H1 (cell line): Measurements from ENCODE around the gene USP6. TPM values are rescaled to one million over a fixed set of nuclear protein-coding genes. Genes with fewer than 3 reads are reported as not detected.

Experiments used
- CTCF ChIA-PET: fragments of 300-600 bp; sonication (Branson Sonifier 250); formaldehyde crosslinking; loops from one replicate; lab custom pipeline; 2021; ENCODE audit not compliant: partially characterized antibody; lab: Charles Lee
- POLR2A ChIA-PET: fragments of 300-600 bp; sonication (Branson Sonifier 250); formaldehyde crosslinking; loops from one replicate; lab custom pipeline; 2021; ENCODE audit warnings: inconsistent platforms; ENCODE audit not compliant: partially characterized antibody; lab: Charles Lee
- DNase-seq, 2 experiments: peaks; one replicate each; pipeline versions ENCODE4 v3.0.0 to v3.0.0-alpha.2; 2010 to 2022; ENCODE audit warnings: low spot score in 2 of 2, low read depth in 1 of 2, mixed read lengths in 1 of 2
- FAIRE-seq: peaks from 2 replicates; lab custom pipeline; 2011; peaks lifted over from hg19 to GRCh38; lab: Jason Lieb, UNC
- H2AFZ ChIP-seq: 2 replicates; pipeline ENCODE4 v1.8.1; 2012; ENCODE audit warnings: low read length, inconsistent platforms
- H2AK5ac ChIP-seq: 2 replicates; pipeline ENCODE4 v1.6.1; 2013; ENCODE audit warnings: low read depth, low read length
- H2BK120ac ChIP-seq: replicated peaks from 2 replicates; pipeline ENCODE3; 2013; ENCODE audit warnings: low read depth, low read length, inconsistent platforms
- H2BK12ac ChIP-seq: 2 replicates; pipeline ENCODE4 v1.6.1; 2013; ENCODE audit warnings: low read depth, low read length
- H2BK15ac ChIP-seq: 2 replicates; pipeline ENCODE4 v1.6.1; 2013; ENCODE audit warnings: low read length
- H2BK20ac ChIP-seq: 2 replicates; pipeline ENCODE4 v1.6.1; 2013; ENCODE audit warnings: low read length
- H2BK5ac ChIP-seq: 2 replicates; pipeline ENCODE4 v1.6.1; 2013; ENCODE audit warnings: low read depth, low read length
- H3K14ac ChIP-seq: 2 replicates; pipeline ENCODE4 v1.6.1; 2013; ENCODE audit warnings: inconsistent platforms; ENCODE audit not compliant: insufficient read length
- H3K18ac ChIP-seq: 2 replicates; pipeline ENCODE4 v1.6.1; 2013; ENCODE audit warnings: low read length; ENCODE audit errors: extremely low read depth
- H3K23ac ChIP-seq: 2 replicates; pipeline ENCODE4 v1.6.1; 2013; ENCODE audit warnings: inconsistent platforms; ENCODE audit not compliant: insufficient read length
- H3K23me2 ChIP-seq: 2 replicates; pipeline ENCODE4 v1.6.1; 2013; ENCODE audit warnings: low read depth, low read length
- H3K27ac ChIP-seq: 2 replicates; pipeline ENCODE4 v1.6.1; 2011; ENCODE audit warnings: low read depth, low read length, inconsistent platforms
- H3K27me3 ChIP-seq, 4 experiments: replicated peaks in 1 of 4; 1 replicate in 1 of 4; 2 replicates in 3 of 4; pipeline versions ENCODE4 v1.6.1 to v1.8.1; 2011 to 2013; ENCODE audit warnings: low read length in 3 of 4, mild to moderate bottlenecking in 3 of 4, inconsistent platforms in 2 of 4, mixed read lengths in 2 of 4, moderate library complexity in 1 of 4; ENCODE audit not compliant: control insufficient read depth in 3 of 4, insufficient read depth in 3 of 4; ENCODE audit errors: extremely low read depth in 1 of 4
- H3K36me3 ChIP-seq, 4 experiments: 2 replicates each; pipeline versions ENCODE4 v1.6.1 to v1.8.1; 2011 to 2013; ENCODE audit warnings: mild to moderate bottlenecking in 4 of 4, low read length in 3 of 4, moderate library complexity in 2 of 4, control low read depth in 1 of 4, inconsistent platforms in 1 of 4; ENCODE audit not compliant: insufficient read depth in 4 of 4, control insufficient read depth in 2 of 4
- H3K4ac ChIP-seq: replicated peaks from 2 replicates; pipeline ENCODE3; 2013; ENCODE audit warnings: low read length, low read depth, mixed read lengths, inconsistent platforms; ENCODE audit not compliant: insufficient read length
- H3K4me1 ChIP-seq, 4 experiments: replicated peaks in 1 of 4; 1 replicate in 1 of 4; 2 replicates in 3 of 4; pipeline versions ENCODE4 v1.6.1 to v1.8.1; 2011 to 2013; ENCODE audit warnings: low read length in 3 of 4, inconsistent platforms in 2 of 4, mixed read lengths in 1 of 4; ENCODE audit not compliant: insufficient read depth in 4 of 4, control insufficient read depth in 3 of 4
- H3K4me2 ChIP-seq, 2 experiments: 2 replicates each; pipeline versions ENCODE4 v1.6.1 to v1.8.1; 2011 to 2013; ENCODE audit warnings: low read depth in 2 of 2, low read length in 2 of 2, control low read depth in 1 of 2, inconsistent platforms in 1 of 2, mild to moderate bottlenecking in 1 of 2; ENCODE audit not compliant: insufficient read depth in 1 of 2
- H3K4me3 ChIP-seq, 4 experiments: fragments of 200-600, 300-600 bp in 1 of 4; sonication (generic), shearing (Covaris generic), sonication (Bioruptor Twin) in 1 of 4; 2 replicates each; pipeline versions ENCODE4 v1.5.1 to v1.8.1; 2011 to 2016; ENCODE audit warnings: low read length in 4 of 4, low read depth in 3 of 4, control low read depth in 2 of 4, inconsistent platforms in 2 of 4, mild to moderate bottlenecking in 2 of 4, mixed read lengths in 1 of 4, moderate library complexity in 1 of 4; ENCODE audit not compliant: insufficient read depth in 2 of 4; ENCODE audit errors: extremely low read depth in 1 of 4
- H3K56ac ChIP-seq: replicated peaks from 2 replicates; pipeline ENCODE3; 2013; ENCODE audit warnings: low read depth, mild to moderate bottlenecking, mixed read lengths, low read length, inconsistent platforms; ENCODE audit not compliant: insufficient read length
- H3K79me1 ChIP-seq: 2 replicates; pipeline ENCODE4 v1.6.1; 2013; ENCODE audit warnings: low read depth, low read length, control low read depth
- H3K79me2 ChIP-seq, 2 experiments: 2 replicates each; pipeline versions ENCODE4 v1.6.1 to v1.8.1; 2012 to 2013; ENCODE audit warnings: low read length in 2 of 2, mild to moderate bottlenecking in 2 of 2, inconsistent platforms in 1 of 2; ENCODE audit not compliant: insufficient read depth in 2 of 2, control insufficient read depth in 1 of 2
- H3K9ac ChIP-seq, 4 experiments: replicated peaks in 1 of 4; 1 replicate in 1 of 4; 2 replicates in 3 of 4; pipeline versions ENCODE4 v1.6.1 to v1.8.1; 2011 to 2013; ENCODE audit warnings: low read depth in 3 of 4, low read length in 3 of 4, control low read depth in 2 of 4, mild to moderate bottlenecking in 2 of 4, moderate library complexity in 2 of 4, inconsistent platforms in 1 of 4; ENCODE audit errors: extremely low read depth in 1 of 4
- H3K9me3 ChIP-seq, 2 experiments: 2 replicates each; pipeline versions ENCODE4 v1.6.1 to v1.8.1; 2012 to 2013; ENCODE audit warnings: mild to moderate bottlenecking in 2 of 2, moderate library complexity in 2 of 2, control low read depth in 1 of 2, inconsistent platforms in 1 of 2, low read depth in 1 of 2, low read length in 1 of 2, mixed read lengths in 1 of 2; ENCODE audit not compliant: insufficient read depth in 2 of 2
- H4K20me1 ChIP-seq, 2 experiments: replicated peaks in 1 of 2; 2 replicates each; pipeline versions ENCODE3 to v1.8.1; 2011 to 2013; ENCODE audit warnings: inconsistent platforms in 2 of 2, low read length in 2 of 2, mild to moderate bottlenecking in 1 of 2; ENCODE audit not compliant: insufficient read depth in 2 of 2, control insufficient read depth in 1 of 2
- H4K5ac ChIP-seq: 2 replicates; pipeline ENCODE4 v1.6.1; 2013; ENCODE audit warnings: low read length, low read depth, mixed read lengths, inconsistent platforms; ENCODE audit not compliant: insufficient read length
- H4K8ac ChIP-seq: 2 replicates; pipeline ENCODE4 v1.8.0; 2013; ENCODE audit warnings: mild to moderate bottlenecking, moderate library complexity, low read length, inconsistent platforms; ENCODE audit not compliant: insufficient read depth; ENCODE audit errors: extremely low read depth
- H4K91ac ChIP-seq: replicated peaks from 2 replicates; pipeline ENCODE3; 2013; ENCODE audit warnings: low read length, mixed read lengths, inconsistent platforms; ENCODE audit not compliant: insufficient read length
- BACH1 ChIP-seq: IDR thresholded peaks from 2 replicates; pipeline ENCODE4 v1.6.1; 2012; ENCODE audit warnings: low read length, improper control_type of control experiment
- CHD2 ChIP-seq: IDR thresholded peaks from 2 replicates; pipeline ENCODE4 v1.6.1; 2012; ENCODE audit warnings: low read length, improper control_type of control experiment
- GABPA ChIP-seq: IDR thresholded peaks from 2 replicates; pipeline ENCODE4 v1.6.1; 2011; ENCODE audit warnings: mild to moderate bottlenecking, low read length, moderate library complexity, borderline replicate concordance; ENCODE audit not compliant: insufficient read depth
- JUN ChIP-seq: IDR thresholded peaks from 2 replicates; pipeline ENCODE4 v1.6.1; 2011; ENCODE audit warnings: low read depth, mild to moderate bottlenecking, improper control_type of control experiment, low read length
- JUND ChIP-seq: IDR thresholded peaks from 2 replicates; pipeline ENCODE4 v1.6.1; 2011; ENCODE audit warnings: mild to moderate bottlenecking, improper control_type of control experiment, low read length
- NRF1 ChIP-seq: IDR thresholded peaks from 2 replicates; pipeline ENCODE4 v1.6.1; 2011; ENCODE audit warnings: mild to moderate bottlenecking, low read depth, low read length, improper control_type of control experiment
- RXRA ChIP-seq: IDR thresholded peaks from 2 replicates; pipeline ENCODE4 v1.6.1; 2011; ENCODE audit warnings: low read depth, mild to moderate bottlenecking, low read length, moderate library complexity; ENCODE audit not compliant: insufficient read depth
- SP2 ChIP-seq: IDR thresholded peaks from 2 replicates; pipeline ENCODE4 v1.6.1; 2012; ENCODE audit warnings: mild to moderate bottlenecking, low read length, inconsistent platforms
- SP4 ChIP-seq: IDR thresholded peaks from 2 replicates; pipeline ENCODE4 v1.6.1; 2012; ENCODE audit warnings: low read length, inconsistent platforms
- SUZ12 ChIP-seq: fragments of 200-600 bp; sonication (generic); IDR thresholded peaks from 2 replicates; pipeline ENCODE4 v1.6.1; 2012; ENCODE audit warnings: mild to moderate bottlenecking, inconsistent platforms, low read length, moderate library complexity, mixed read lengths
- TEAD4 ChIP-seq: IDR thresholded peaks from 2 replicates; pipeline ENCODE4 v1.6.1; 2012; ENCODE audit warnings: low read depth, low read length, inconsistent platforms, mixed read lengths
- YY1 ChIP-seq: IDR thresholded peaks from 2 replicates; pipeline ENCODE4 v1.6.1; 2011; ENCODE audit warnings: low read depth, mild to moderate bottlenecking, low read length
- WGBS, 2 experiments: shearing (Covaris generic) in 1 of 2; methylation state at CpG; one replicate each; pipeline versions ENCODE4 v1.1.6 to v1.1.7; 2013 to 2015; ENCODE audit warnings: low lambda C conversion rate in 2 of 2, mixed read lengths in 2 of 2, inconsistent platforms in 1 of 2, low coverage in 1 of 2, missing lambda C conversion rate in 1 of 2; ENCODE audit not compliant: insufficient replicate concordance in 2 of 2, insufficient coverage in 1 of 2, insufficient read length in 1 of 2; ENCODE audit errors: extremely low coverage in 1 of 2, missing lambda C conversion rate in 1 of 2; 5-methylcytosine and 5-hydroxymethylcytosine counted together
- polyA plus RNA-seq, 7 experiments: library from polyadenylated mRNA; depleted of rRNA in 3 of 7; stranded (reverse) in 5 of 7; unstranded in 2 of 7; fragments of >200 nt in 5 of 7; fragments of 200-250 nt in 2 of 7; gene quantifications; 1 replicate in 5 of 7; 2 replicates in 1 of 7; 4 replicates in 1 of 7; pipeline versions ENCODE4 v1.2.1 to v1.2.3, GENCODE V29; 2011 to 2013; ENCODE audit warnings: missing spikeins in 2 of 7, mixed read lengths in 2 of 7
- total RNA-seq: library from RNA; stranded (reverse); fragmentation: NEBNext Ultra II Directional; extraction: Animal tissue kit (Norgen Biotek cat#: 25700); gene quantifications from 2 replicates; pipeline ENCODE4 v1.2.1, GENCODE V29; 2021
- TF ChIP-seq, protein P1 (sequence below): IDR thresholded peaks from 2 replicates; pipeline ENCODE4 v1.6.1; 2012; ENCODE audit warnings: inconsistent platforms
- TF ChIP-seq, protein P2 (sequence below): IDR thresholded peaks from 2 replicates; pipeline ENCODE4 v1.6.1; 2012; ENCODE audit warnings: inconsistent platforms

Gene USP6
- total and polyA plus RNA-seq, 2 of the 8 experiments (the other 6 are each of a cell fraction or from before 2014, with no cell fraction given): 0.08 to 0.32 TPM

DNA sequence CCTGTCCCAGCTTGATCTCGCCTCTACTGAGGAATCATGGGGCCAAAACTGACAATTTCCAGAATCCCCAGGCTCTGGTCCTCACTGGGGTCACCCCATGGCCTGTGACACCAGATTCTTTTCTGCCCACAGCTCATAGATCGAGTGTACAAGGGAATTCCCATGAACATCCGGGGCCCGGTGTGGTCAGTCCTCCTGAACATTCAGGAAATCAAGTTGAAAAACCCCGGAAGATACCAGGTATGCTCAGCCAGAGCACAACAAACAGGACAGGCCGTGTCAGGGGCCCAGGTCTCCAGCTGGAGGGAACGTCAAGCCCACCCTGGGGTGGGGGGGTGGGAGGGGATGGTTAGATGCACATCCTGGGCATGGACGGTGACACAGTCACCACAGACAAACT lies 17.5 kb downstream of the USP6 start:
- no peak overlapping the region for H3K9ac ChIP-seq
- DNase-seq (no peak), FAIRE-seq (no peak)
- H3K9me3 ChIP-seq: peaks cover 0 to 7% of the 10 kb centered on the region in 2 experiments; a peak in 1 of 4 replicates
- H4K5ac ChIP-seq: no peak overlapping the region
- H2AK5ac ChIP-seq: no peak overlapping the region
- H2BK5ac ChIP-seq: no peak overlapping the region
- H3K23ac ChIP-seq: no peak overlapping the region
- TF ChIP-seq SUZ12 (no peak), SP2 (no peak), YY1 (no peak), BACH1 (no peak), SP4 (no peak), TEAD4 (no peak), GABPA (no peak), NRF1 (no peak), JUN (no peak), RXRA (no peak), CHD2 (no peak), JUND (no peak)
- TF ChIP-seq, protein P1, sequence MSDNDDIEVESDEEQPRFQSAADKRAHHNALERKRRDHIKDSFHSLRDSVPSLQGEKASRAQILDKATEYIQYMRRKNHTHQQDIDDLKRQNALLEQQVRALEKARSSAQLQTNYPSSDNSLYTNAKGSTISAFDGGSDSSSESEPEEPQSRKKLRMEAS: no peak
- TF ChIP-seq, protein P2, sequence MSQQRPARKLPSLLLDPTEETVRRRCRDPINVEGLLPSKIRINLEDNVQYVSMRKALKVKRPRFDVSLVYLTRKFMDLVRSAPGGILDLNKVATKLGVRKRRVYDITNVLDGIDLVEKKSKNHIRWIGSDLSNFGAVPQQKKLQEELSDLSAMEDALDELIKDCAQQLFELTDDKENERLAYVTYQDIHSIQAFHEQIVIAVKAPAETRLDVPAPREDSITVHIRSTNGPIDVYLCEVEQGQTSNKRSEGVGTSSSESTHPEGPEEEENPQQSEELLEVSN: no peak
- H3K36me3 ChIP-seq: no peaks in the 10 kb centered on the region
- H3K27ac ChIP-seq: no peak overlapping the region
- no peaks in the 10 kb centered on the region; a peak in 1 of 7 replicates for H3K27me3 ChIP-seq
- POLR2A ChIA-PET: no interaction called here
- no peak overlapping the region for H2BK15ac ChIP-seq
- H3K18ac ChIP-seq: no peak overlapping the region
- H3K14ac ChIP-seq: no peak overlapping the region
- H2AFZ ChIP-seq: no peak overlapping the region
- H3K79me2 ChIP-seq: no peaks in the 10 kb centered on the region
- 83% methylated on average over 8 of the region's 8 CpGs; no CpG with 5 or more reads in 1 of the 2 experiments for WGBS, 2 experiments
- H3K23me2 ChIP-seq: no peaks in the 10 kb centered on the region
- no peak overlapping the region for H2BK120ac ChIP-seq
- CTCF ChIA-PET: no interaction called here
- no peak overlapping the region for H2BK20ac ChIP-seq
- no peak overlapping the region for H3K4ac ChIP-seq
- H3K4me2 ChIP-seq: no peak overlapping the region
- no peak overlapping the region for H4K91ac ChIP-seq
- no peak overlapping the region for H3K56ac ChIP-seq
- no peak overlapping the region for H4K8ac ChIP-seq
- H3K79me1 ChIP-seq: no peaks in the 10 kb centered on the region
- no peaks in the 10 kb centered on the region for H4K20me1 ChIP-seq
- H2BK12ac ChIP-seq: no peak overlapping the region
- no peaks in the 10 kb centered on the region for H3K4me1 ChIP-seq
- no peak overlapping the region for H3K4me3 ChIP-seq
